ENCODE results near the gene STAG2. TPM values are rescaled to one million over a fixed set of nuclear protein-coding genes. Genes with fewer than 3 reads are reported as not detected.
"Not testable (repeated sequence)": the region's sequence is repeated elsewhere in the genome, so short reads cannot be mapped to it uniquely, and the experiment has no call there.

STAG2 gene
- polyA plus RNA-seq, 1 experiment: 15.7 TPM

GRCh38 chrX:123924186-123924585 is 37.3 kb upstream of the STAG2 start:
- CTCF ChIA-PET: no interaction called here
- DNase-seq (ENCODE audit: low read depth): no peak
- Histone ChIP-seq H3K27me3 (ENCODE audit: control insufficient read depth, insufficient read depth, low read length) (no peaks in the 10 kb centered on the region), H3K4me3 (ENCODE audit: low read depth, low read length) (no peak overlapping the region), H3K36me3 (ENCODE audit: control insufficient read depth, insufficient read depth, low read length) (no peaks in the 10 kb centered on the region)
- TF ChIP-seq, protein P1, sequence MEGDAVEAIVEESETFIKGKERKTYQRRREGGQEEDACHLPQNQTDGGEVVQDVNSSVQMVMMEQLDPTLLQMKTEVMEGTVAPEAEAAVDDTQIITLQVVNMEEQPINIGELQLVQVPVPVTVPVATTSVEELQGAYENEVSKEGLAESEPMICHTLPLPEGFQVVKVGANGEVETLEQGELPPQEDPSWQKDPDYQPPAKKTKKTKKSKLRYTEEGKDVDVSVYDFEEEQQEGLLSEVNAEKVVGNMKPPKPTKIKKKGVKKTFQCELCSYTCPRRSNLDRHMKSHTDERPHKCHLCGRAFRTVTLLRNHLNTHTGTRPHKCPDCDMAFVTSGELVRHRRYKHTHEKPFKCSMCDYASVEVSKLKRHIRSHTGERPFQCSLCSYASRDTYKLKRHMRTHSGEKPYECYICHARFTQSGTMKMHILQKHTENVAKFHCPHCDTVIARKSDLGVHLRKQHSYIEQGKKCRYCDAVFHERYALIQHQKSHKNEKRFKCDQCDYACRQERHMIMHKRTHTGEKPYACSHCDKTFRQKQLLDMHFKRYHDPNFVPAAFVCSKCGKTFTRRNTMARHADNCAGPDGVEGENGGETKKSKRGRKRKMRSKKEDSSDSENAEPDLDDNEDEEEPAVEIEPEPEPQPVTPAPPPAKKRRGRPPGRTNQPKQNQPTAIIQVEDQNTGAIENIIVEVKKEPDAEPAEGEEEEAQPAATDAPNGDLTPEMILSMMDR (IDR thresholded peaks at IDR 0.05; ENCODE audit: insufficient read depth, low read depth, low read length): no peak
- POLR2A ChIA-PET: no interaction called here

GRCh38 chrX:123927845-123928244 is 33.7 kb upstream of the STAG2 start:
- Histone ChIP-seq H3K27me3 (ENCODE audit: control insufficient read depth, insufficient read depth, low read length) (no peaks in the 10 kb centered on the region), H3K36me3 (ENCODE audit: control insufficient read depth, insufficient read depth, low read length) (no peaks in the 10 kb centered on the region), H3K4me3 (ENCODE audit: low read depth, low read length) (no peak overlapping the region)
- ChIA-PET CTCF (no interaction called here), POLR2A (no interaction called here)
- no peak for DNase-seq (ENCODE audit: low read depth)
- TF ChIP-seq, protein P1 (IDR thresholded peaks at IDR 0.05; ENCODE audit: insufficient read depth, low read depth, low read length): no peak

DNA sequence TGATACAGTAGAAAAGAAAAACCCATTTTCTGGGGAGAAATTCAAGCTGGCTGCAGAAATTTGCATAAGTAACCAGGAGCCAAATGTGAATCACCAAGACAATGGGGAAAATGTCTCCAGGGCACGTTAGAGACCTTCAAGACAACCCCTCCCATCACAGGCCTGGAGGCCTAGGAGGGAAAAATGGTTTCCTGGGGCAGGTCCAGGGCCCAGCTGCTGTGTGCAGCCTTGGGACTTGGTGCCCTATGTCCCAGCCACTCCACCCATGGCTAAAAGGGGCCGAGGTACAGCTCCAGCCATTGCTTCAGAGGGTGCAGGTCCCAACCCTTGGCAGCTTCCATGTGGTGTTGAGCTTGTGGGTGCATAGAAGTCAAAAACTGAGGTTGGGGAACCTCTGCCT is 29.5 kb upstream of the STAG2 start:
- POLR2A ChIA-PET; DNase-seq (ENCODE audit: low read depth); H3K27me3 ChIP-seq (ENCODE audit: control insufficient read depth, insufficient read depth, low read length); H3K36me3 ChIP-seq (ENCODE audit: control insufficient read depth, insufficient read depth, low read length); H3K4me3 ChIP-seq (ENCODE audit: low read depth, low read length): not testable (repeated sequence)
- CTCF ChIA-PET: interaction anchor here (0.6 kb wide), 1 partner anchor 135 kb away, joined by 3 read pairs; no protein-coding TSS in a partner anchor

DNA sequence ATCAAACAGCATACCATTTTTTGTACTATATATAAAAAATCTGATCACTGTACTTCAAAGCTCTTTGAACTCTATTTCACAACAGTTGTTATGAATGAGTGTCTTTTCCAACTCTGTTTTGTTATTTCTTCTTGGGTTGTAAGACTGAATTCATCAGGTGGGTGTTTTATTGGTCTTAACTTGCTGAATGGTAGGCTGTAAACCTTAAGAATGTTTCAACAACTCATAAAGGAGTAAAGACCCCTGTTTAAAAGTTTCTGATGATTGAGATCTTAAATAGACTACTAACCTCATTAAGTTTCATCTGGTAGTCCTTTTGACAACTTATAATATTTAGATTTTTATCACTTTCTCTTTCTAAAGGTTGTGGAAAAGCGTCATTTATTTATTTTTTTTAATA is 18.4 kb upstream of the STAG2 start:
- TF ChIP-seq, protein P1 (IDR thresholded peaks at IDR 0.05; ENCODE audit: insufficient read depth, low read depth, low read length): no peak
- no peak for DNase-seq (ENCODE audit: low read depth)
- no peak overlapping the region for H3K4me3 ChIP-seq (ENCODE audit: low read depth, low read length)

GRCh38 chrX:123943488-123943887 is 18.0 kb upstream of the STAG2 start:
- TF ChIP-seq, protein P1 (IDR thresholded peaks at IDR 0.05; ENCODE audit: insufficient read depth, low read depth, low read length): no peak
- no peaks in the 10 kb centered on the region for H3K36me3 ChIP-seq (ENCODE audit: control insufficient read depth, insufficient read depth, low read length)

More for the DNA sequence above, 18.4 kb upstream of the STAG2 start:
- no peaks in the 10 kb centered on the region for H3K27me3 ChIP-seq (ENCODE audit: control insufficient read depth, insufficient read depth, low read length)
- H3K36me3 ChIP-seq (ENCODE audit: control insufficient read depth, insufficient read depth, low read length): no peaks in the 10 kb centered on the region
- CTCF ChIA-PET: no interaction called here
- POLR2A ChIA-PET: no interaction called here

DNA sequence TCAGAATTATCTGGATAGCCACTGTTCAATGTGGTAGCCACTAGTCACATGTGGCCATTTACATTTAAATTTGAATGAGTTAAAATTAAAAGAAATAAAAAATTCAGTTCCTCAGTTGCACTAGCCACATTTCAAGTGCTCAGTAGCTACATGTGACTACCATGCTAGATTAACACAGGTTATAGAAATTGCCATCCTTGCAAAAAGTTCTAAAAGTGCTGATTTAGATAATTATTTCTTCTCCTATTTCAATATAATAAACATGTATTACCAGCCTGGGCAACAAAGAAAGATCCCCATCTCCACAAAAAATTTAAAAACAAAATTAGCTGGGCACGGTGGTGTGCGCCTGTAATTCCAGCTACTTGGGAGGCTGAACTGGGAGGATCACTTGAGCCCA is 11.7 kb upstream of the STAG2 start:
- CTCF ChIA-PET: no interaction called here
- no peak overlapping the region for H3K4me3 ChIP-seq (ENCODE audit: low read depth, low read length)
- POLR2A ChIA-PET: no interaction called here
- no peaks in the 10 kb centered on the region for H3K36me3 ChIP-seq (ENCODE audit: control insufficient read depth, insufficient read depth, low read length)
- DNase-seq (ENCODE audit: low read depth): no peak
- no peaks in the 10 kb centered on the region for H3K27me3 ChIP-seq (ENCODE audit: control insufficient read depth, insufficient read depth, low read length)
- TF ChIP-seq, protein P1 (IDR thresholded peaks at IDR 0.05; ENCODE audit: insufficient read depth, low read depth, low read length): no peak

More at GRCh38 chrX:123943488-123943887, 18.0 kb upstream of the STAG2 start:
- no peak for DNase-seq (ENCODE audit: low read depth)
- H3K27me3 ChIP-seq (ENCODE audit: control insufficient read depth, insufficient read depth, low read length): no peaks in the 10 kb centered on the region
- CTCF ChIA-PET: no interaction called here
- POLR2A ChIA-PET: no interaction called here
- H3K4me3 ChIP-seq (ENCODE audit: low read depth, low read length): no peak overlapping the region
